Thoracic aorta (tissue), 2 donors: ENCODE measurements around the gene ZNF75A. TPM values are rescaled to one million over a fixed set of nuclear protein-coding genes. Genes with fewer than 3 reads are reported as not detected.

ENCODE experiments used
- ATAC-seq: fragments of 150-250 bp; one replicate; pipeline ENCODE4 v1.8.0; 2017; ENCODE audit warnings: low read depth; ENCODE audit not compliant: insufficient number of reproducible peaks, low FRiP score
- DNase-seq: peaks from one replicate; pipeline ENCODE4 v3.0.0-alpha.2; 2020; ENCODE audit warnings: low spot score
- H3K27ac ChIP-seq, 2 donors: fragments of 200-600 bp; sonication (generic); 1 replicate in 1 of 2; 2 replicates in 1 of 2; pipeline ENCODE4 v1.5.1; 2016; ENCODE audit warnings: mild to moderate bottlenecking in 2 of 2, moderate library complexity in 2 of 2
- H3K27me3 ChIP-seq: fragments of 200-600 bp; sonication (generic); replicated peaks from 2 replicates; pipeline ENCODE4 v1.6.0; 2016; ENCODE audit warnings: mild to moderate bottlenecking; ENCODE audit not compliant: insufficient read depth
- H3K36me3 ChIP-seq: fragments of 200-600 bp; sonication (generic); one replicate; pipeline ENCODE4 v1.5.1; 2016
- H3K4me1 ChIP-seq, 2 donors: fragments of 200-600 bp; sonication (generic); 1 replicate in 1 of 2; 2 replicates in 1 of 2; pipeline versions ENCODE4 v1.5.1 to v1.6.0; 2016; ENCODE audit warnings: low read depth in 2 of 2, mild to moderate bottlenecking in 1 of 2; ENCODE audit not compliant: control insufficient read depth in 1 of 2
- H3K4me3 ChIP-seq: fragments of 200-600 bp; sonication (generic); 2 replicates; pipeline ENCODE4 v1.5.1; 2016; ENCODE audit warnings: mild to moderate bottlenecking
- H3K9me3 ChIP-seq: fragments of 200-600 bp; sonication (generic); 2 replicates; pipeline ENCODE4 v1.5.1; 2016
- total RNA-seq, 2 donors: library from RNA; depleted of rRNA; stranded (reverse); fragments of >200 nt; gene quantifications; one replicate each; pipeline versions ENCODE4 v1.1.0 to v1.2.3, GENCODE V29; 2016
- TF ChIP-seq, protein P1 (sequence below): fragments of 200-600 bp; sonication (generic); IDR thresholded peaks from one replicate; pipeline ENCODE4 v1.5.1; 2019; ENCODE audit warnings: antibody characterized with exemption

Gene ZNF75A
- total RNA-seq, 2 donors from 2014 or later, result 11.5 to 41.6 TPM

DNA sequence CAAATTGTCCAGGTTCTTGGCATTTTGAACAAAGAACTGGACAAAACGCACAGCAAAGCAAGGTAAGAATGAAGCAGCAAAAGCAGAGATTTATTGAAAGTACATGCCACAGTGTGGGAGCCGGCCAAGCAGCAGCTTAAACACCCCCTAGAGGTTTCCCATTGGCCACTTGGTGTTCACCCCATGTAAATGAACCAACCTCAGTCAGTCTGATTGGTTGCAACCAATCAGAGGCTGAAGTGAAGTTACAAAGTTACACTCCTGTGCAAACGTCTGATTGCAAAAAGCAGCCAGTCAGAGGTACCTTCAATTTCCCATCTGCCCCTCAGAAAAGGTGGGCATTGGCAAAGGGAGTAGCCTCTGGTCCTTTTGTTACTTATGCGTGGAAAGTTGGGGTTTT is 30.8 kb upstream of the ZNF75A start:
- no peak overlapping the region for H3K4me3 ChIP-seq
- H3K36me3 ChIP-seq, result no peaks in the 10 kb centered on the region
- ATAC-seq, result no peak
- no peak for DNase-seq
- TF ChIP-seq, protein P1, sequence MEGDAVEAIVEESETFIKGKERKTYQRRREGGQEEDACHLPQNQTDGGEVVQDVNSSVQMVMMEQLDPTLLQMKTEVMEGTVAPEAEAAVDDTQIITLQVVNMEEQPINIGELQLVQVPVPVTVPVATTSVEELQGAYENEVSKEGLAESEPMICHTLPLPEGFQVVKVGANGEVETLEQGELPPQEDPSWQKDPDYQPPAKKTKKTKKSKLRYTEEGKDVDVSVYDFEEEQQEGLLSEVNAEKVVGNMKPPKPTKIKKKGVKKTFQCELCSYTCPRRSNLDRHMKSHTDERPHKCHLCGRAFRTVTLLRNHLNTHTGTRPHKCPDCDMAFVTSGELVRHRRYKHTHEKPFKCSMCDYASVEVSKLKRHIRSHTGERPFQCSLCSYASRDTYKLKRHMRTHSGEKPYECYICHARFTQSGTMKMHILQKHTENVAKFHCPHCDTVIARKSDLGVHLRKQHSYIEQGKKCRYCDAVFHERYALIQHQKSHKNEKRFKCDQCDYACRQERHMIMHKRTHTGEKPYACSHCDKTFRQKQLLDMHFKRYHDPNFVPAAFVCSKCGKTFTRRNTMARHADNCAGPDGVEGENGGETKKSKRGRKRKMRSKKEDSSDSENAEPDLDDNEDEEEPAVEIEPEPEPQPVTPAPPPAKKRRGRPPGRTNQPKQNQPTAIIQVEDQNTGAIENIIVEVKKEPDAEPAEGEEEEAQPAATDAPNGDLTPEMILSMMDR, result no peak
- no peak overlapping the region for H3K27ac ChIP-seq
- no peaks in the 10 kb centered on the region for H3K27me3 ChIP-seq
- no peaks in the 10 kb centered on the region for H3K9me3 ChIP-seq
- H3K4me1 ChIP-seq, result no peaks in the 10 kb centered on the region

DNA sequence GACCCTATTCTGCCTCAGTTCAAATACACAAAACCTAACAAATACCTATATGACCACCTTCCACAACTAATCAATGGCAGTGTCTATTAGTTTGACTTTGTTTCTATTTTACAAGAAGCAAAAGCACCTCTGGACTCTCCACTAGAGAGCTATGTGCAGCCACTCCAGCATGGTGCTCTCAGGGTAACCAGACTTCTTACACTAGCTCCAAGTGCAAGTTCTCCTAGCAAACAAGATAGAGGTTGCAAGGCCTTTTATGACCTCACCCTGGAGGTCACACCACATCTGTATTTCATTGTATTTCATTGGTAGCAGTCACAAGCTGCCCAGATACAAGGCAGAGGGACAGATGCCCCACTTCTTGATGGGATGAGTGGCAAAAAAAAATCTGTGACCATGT is 30.4 kb upstream of the ZNF75A start:
- ATAC-seq, result no peak
- TF ChIP-seq, protein P1, result no peak
- no peaks in the 10 kb centered on the region for H3K36me3 ChIP-seq

DNA sequence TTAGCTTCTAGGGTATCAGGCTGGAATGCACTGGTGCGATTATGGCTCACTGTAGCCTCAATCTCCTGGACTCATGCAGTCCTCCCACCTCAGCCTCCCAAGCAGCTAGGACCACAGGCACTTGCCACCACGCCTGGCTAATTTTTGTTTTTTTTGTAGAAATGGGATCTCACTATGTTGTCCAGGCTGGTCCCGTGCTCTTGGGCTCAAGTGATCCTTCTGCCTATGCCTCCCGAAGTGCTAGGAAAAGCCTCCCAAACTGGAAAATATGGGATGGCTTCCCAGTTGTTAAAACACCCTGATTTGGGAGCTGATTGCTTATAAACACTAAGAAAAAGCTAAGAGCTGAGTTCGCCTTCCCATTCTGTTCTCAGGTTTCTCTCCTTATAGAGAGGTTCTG is 28.6 kb upstream of the ZNF75A start:
- no peaks in the 10 kb centered on the region for H3K36me3 ChIP-seq
- ATAC-seq (no peak), DNase-seq (no peak)
- peaks cover under 1% of the 10 kb centered on the region in 2 donors for H3K4me1 ChIP-seq
- H3K27ac ChIP-seq, result no peak overlapping the region
- H3K27me3 ChIP-seq, result no peaks in the 10 kb centered on the region
- no peak overlapping the region for H3K4me3 ChIP-seq
- TF ChIP-seq, protein P1, result no peak
- no peaks in the 10 kb centered on the region for H3K9me3 ChIP-seq

More for the DNA sequence above, 30.4 kb upstream of the ZNF75A start:
- H3K4me1 ChIP-seq, result no peaks in the 10 kb centered on the region
- no peak for DNase-seq
- H3K27me3 ChIP-seq, result no peaks in the 10 kb centered on the region
- H3K4me3 ChIP-seq, result no peak overlapping the region
- no peaks in the 10 kb centered on the region for H3K9me3 ChIP-seq
- no peak overlapping the region for H3K27ac ChIP-seq

DNA sequence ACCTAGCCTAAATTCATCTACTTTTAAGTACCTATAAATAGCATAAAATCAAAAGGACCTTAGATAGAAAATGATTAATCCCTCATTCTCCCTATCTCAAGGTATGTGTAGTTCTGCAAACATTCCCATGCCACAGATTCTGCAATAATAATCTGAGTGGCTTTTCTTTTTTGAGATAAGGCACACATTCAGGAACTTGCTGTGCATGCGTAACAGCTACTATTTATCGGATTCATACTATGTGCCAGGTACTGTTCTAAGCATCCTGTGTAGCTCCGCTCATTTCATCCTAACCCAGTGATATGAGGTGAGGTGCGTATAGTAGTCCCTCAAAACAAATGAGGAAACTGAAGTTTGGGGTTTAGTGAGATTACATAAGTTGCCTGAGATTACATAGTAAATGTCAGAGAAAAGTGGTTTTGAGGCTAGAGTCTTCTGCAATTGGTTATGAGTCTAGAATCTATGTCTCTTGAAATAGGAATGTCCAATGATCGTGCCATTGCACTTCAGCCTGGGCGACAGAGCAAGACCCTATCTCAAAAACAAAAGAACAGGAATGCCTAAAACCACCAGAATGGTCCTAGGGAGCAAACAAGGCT is 24.0 kb upstream of the ZNF75A start:
- Histone ChIP-seq H3K27ac (no peak overlapping the region), H3K4me1 (peaks cover 14 to 28% of the 10 kb centered on the region in 2 donors), H3K4me3 (no peak overlapping the region), H3K9me3 (no peaks in the 10 kb centered on the region), H3K36me3 (peaks cover 10% of the 10 kb centered on the region), H3K27me3 (no peaks in the 10 kb centered on the region)
- DNase-seq (no peak), ATAC-seq (no peak)
- TF ChIP-seq, protein P1, result no peak

DNA sequence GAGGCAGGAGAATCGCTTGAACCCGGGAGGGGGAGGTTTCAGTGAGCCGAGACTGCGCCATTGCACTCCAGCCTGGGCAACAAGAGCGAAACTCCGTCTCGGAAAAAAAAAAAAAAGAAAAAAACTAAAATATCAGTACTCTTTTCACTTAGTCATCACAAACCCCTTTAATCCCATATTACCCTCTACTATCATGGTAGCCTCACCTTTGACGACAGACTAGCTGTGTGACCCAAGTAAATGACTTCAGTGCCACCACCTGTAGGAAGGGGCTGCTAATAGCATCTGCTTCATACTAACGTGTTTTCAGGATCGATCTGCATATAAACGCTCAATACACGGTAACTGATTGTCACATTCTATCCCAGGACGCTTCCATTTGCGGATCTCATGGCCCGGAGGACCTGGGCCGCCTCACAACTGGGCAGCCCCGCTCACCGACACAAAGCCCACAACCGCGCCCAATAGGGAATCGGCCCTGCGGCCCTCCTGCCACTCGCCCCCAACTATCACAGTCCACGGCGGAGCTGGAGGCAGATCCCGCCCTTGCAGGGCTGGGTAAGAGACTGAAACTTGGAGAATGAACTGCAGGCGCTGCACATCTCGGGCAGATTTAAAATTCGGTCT is 23.1 kb upstream of the ZNF75A start:
- ATAC-seq (peak; percentile 10), DNase-seq (no peak)
- Histone ChIP-seq H3K9me3 (no peaks in the 10 kb centered on the region), H3K27ac (peak overlapping the region; percentile 97 to 99), H3K36me3 (peaks cover 12% of the 10 kb centered on the region), H3K4me3 (peak overlapping the region; percentile 84), H3K4me1 (peaks cover 14 to 28% of the 10 kb centered on the region in 2 donors), H3K27me3 (no peaks in the 10 kb centered on the region)
- TF ChIP-seq, protein P1, result no peak
